ENCODE data around the gene USP12.

- no peak for TF ChIP-seq CTCF (IDR thresholded peaks at IDR 0.05; ENCODE audit: insufficient read depth, low read length)
- no peak for TF ChIP-seq POLR2AphosphoS5 (IDR thresholded peaks at IDR 0.05; ENCODE audit: low read depth)
- no peak for TF ChIP-seq REST (IDR thresholded peaks at IDR 0.05; ENCODE audit: insufficient replicate concordance, low read depth)
- no peak for TF ChIP-seq GABPA (IDR thresholded peaks at IDR 0.05; ENCODE audit: low read depth)
Observed at GRCh38 chr13:27176470-27177410, 5.1 kb upstream of the USP12 start.

Measured in HL-60 (cell line).